GM18507 (cell line): ENCODE measurements around the gene CCDC33.

Source experiments
- DNase-seq: peaks from one replicate; pipeline ENCODE4 v3.0.0; 2011; ENCODE audit warnings: low read depth; ENCODE audit not compliant: insufficient read length; ENCODE audit errors: extremely low spot score
- FAIRE-seq: peaks from 2 replicates; lab custom pipeline; 2011; peaks lifted over from hg19 to GRCh38; lab: Jason Lieb, UNC

Gene CCDC33

GRCh38 chr15:74302821-74303359 lies 66.8 kb downstream of the CCDC33 start:
- FAIRE-seq (peak; percentile 60), DNase-seq (peak; percentile 49)

- FAIRE-seq = no peak
- DNase-seq = no peak
Measured at GRCh38 chr15:74303741-74304309, 67.7 kb downstream of the CCDC33 start.

- FAIRE-seq = no peak
- no peak for DNase-seq
Measured at GRCh38 chr15:74304431-74304830, 68.3 kb downstream of the CCDC33 start.

GRCh38 chr15:74305687-74306086 lies 69.6 kb downstream of the CCDC33 start:
- no peak for FAIRE-seq
- no peak for DNase-seq

GRCh38 chr15:74306781-74307217 lies 70.7 kb downstream of the CCDC33 start:
- no peak for DNase-seq
- FAIRE-seq = no peak

GRCh38 chr15:74307827-74308811 lies 72.0 kb downstream of the CCDC33 start:
- DNase-seq (no peak), FAIRE-seq (peak; percentile 78)

GRCh38 chr15:74311734-74312444 lies 75.8 kb downstream of the CCDC33 start:
- DNase-seq = no peak

GRCh38 chr15:74312445-74313007 lies 76.4 kb downstream of the CCDC33 start:
- no peak for FAIRE-seq

More at GRCh38 chr15:74311734-74312444, 75.8 kb downstream of the CCDC33 start:
- peak; percentile 70 for FAIRE-seq

GRCh38 chr15:74313889-74314288 lies 77.8 kb downstream of the CCDC33 start:
- DNase-seq (no peak), FAIRE-seq (no peak)

More at GRCh38 chr15:74312445-74313007, 76.4 kb downstream of the CCDC33 start:
- DNase-seq = no peak

GRCh38 chr15:74314795-74315438 lies 78.8 kb downstream of the CCDC33 start:
- no peak for DNase-seq
- FAIRE-seq = no peak

GRCh38 chr15:74315626-74316025 lies 79.5 kb downstream of the CCDC33 start:
- peak; percentile 60 for DNase-seq
- peak; percentile 92 for FAIRE-seq

- DNase-seq (no peak), FAIRE-seq (no peak)
Measured at GRCh38 chr15:74316141-74316540, 80.0 kb downstream of the CCDC33 start.

- no peak for DNase-seq
- no peak for FAIRE-seq
Measured at GRCh38 chr15:74317820-74318375, 81.8 kb downstream of the CCDC33 start.

GRCh38 chr15:74318376-74319137 lies 82.4 kb downstream of the CCDC33 start:
- DNase-seq = no peak
- no peak for FAIRE-seq

- FAIRE-seq = no peak
- no peak for DNase-seq
Measured at GRCh38 chr15:74319138-74319460, 83.0 kb downstream of the CCDC33 start.

GRCh38 chr15:74319596-74320351 lies 83.6 kb downstream of the CCDC33 start:
- FAIRE-seq = no peak
- DNase-seq = no peak
